Measurements from ENCODE around the gene IL20RB.
"Not testable (repeated sequence)": the region's sequence is repeated elsewhere in the genome, so short reads cannot be mapped to it uniquely, and the experiment has no call there.

IL20RB gene

GRCh38 chr3:136987398-136987980 lies 29.7 kb downstream of the IL20RB start:
- not testable (repeated sequence) for DNase-seq (ENCODE audit: low spot score)

DNA sequence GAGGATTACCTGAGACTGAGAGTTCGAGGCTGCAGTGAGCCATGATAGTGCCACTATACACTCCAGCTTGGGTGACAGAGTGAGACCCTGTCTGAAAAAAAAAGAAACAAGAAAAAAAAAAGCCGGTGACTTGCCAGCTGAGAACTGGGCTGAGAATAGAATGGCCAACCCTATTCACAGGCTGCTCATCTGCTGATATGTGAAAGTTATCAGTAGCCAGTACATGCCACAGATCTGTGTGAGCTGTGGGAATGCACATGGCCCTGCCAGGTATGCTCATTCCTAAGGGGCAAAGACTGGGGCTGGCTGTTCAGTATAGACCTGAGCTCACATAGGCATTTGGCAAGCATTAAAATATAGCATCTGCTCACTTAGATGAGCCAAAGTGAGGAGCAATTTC lies 30.9 kb downstream of the IL20RB start:
- no peak for DNase-seq (ENCODE audit: low spot score)

GRCh38 chr3:136989781-136990524 lies 32.2 kb downstream of the IL20RB start:
- no peak for DNase-seq (ENCODE audit: low spot score)

GRCh38 chr3:136990826-136991225 lies 33.0 kb downstream of the IL20RB start:
- DNase-seq (ENCODE audit: low spot score) = no peak

- no peak for DNase-seq (ENCODE audit: low spot score)
These were observed 34.3 kb downstream of the IL20RB start for GRCh38 chr3:136992115-136992514.

DNA sequence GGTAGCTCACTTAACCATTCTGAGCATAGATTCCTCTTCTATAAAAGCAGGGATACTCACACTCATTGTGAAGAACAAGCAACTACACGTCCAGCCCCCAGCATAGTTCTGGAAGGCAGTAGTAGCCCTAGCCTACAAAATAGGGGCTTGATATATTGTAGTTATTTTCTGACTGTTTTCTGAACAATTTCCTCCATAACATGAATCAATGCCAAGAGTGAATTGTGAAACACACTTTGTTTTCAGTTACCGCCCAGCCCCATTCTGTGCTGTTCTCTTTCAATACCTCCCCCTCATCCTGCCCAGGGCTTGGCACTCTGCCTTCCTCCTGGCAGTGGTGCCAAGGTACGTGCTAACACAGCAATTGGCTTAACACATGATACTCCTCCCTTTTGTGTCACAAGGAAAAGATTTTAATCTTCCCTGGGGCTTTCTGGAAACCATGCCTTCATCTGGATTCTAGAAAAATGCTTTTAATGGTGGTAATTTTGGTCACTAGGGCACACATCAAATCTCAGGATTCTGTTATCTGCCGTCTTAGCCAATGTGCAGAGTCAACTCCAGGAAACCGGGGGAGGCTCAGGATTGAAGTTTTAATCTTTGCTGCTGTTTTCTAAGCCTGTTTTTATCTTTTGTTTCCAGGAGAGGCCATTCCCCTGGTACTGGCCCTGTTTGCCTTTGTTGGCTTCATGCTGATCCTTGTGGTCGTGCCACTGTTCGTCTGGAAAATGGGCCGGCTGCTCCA lies 37.2 kb downstream of the IL20RB start:
- DNase-seq (ENCODE audit: low spot score) = no peak

DNA sequence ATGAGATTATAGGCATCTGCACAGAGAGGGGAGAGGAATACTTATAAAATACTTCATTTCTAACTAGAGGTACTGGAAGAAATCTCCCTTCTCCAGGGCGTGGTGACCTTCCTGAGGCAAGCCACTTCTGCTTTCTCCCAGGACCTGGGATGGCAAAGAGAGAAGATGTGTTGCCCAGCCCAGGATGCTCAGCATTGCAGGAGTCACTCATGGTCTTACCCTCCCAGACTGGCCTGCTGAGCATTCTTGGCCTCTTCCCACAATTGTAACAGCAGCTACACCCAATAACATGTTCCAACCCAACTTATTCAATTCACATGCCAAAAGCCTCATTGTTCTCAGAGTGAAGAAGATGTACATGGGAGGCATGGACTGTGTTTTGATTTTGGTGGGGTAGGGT lies 37.9 kb downstream of the IL20RB start:
- DNase-seq (ENCODE audit: low spot score) = no peak

- DNase-seq (ENCODE audit: low spot score) = no peak
These were observed 42.3 kb downstream of the IL20RB start for GRCh38 chr3:137000039-137000438.

GRCh38 chr3:137007376-137007775 lies 49.6 kb downstream of the IL20RB start:
- DNase-seq (ENCODE audit: low spot score) = not testable (repeated sequence)

DNA sequence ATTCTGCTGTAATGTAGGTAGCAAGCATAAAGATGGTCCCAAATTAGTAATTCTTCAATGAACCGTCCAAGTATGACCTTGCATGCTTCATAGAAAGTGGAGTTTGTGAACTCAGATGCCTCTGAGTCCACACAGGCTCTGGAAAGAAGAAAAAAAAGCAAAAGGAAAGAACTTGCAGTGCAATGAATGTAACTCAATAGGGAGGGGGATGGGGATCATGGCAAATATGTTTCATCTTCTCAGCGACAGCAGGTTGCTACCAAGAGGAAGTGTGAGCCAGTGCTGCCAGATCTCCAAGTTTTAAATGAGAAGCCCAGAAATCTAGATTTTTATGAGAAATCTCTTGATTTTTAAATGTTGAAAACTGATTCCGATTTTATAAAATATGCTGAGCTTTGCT lies 50.3 kb downstream of the IL20RB start:
- no peak for DNase-seq (ENCODE audit: low spot score)

- DNase-seq (ENCODE audit: low spot score) = no peak
These were observed 51.2 kb downstream of the IL20RB start for GRCh38 chr3:137008976-137009375.

DNA sequence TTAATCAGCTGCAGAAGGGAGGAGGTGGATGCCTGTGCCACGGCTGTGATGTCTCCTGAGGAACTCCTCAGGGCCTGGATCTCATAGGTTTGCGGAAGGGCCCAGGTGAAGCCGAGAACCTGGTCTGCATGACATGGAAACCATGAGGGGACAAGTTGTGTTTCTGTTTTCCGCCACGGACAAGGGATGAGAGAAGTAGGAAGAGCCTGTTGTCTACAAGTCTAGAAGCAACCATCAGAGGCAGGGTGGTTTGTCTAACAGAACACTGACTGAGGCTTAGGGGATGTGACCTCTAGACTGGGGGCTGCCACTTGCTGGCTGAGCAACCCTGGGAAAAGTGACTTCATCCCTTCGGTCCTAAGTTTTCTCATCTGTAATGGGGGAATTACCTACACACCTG lies 52.4 kb downstream of the IL20RB start:
- no peak for DNase-seq (ENCODE audit: low spot score)

GRCh38 chr3:137011153-137011552 lies 53.4 kb downstream of the IL20RB start:
- DNase-seq (ENCODE audit: low spot score) = no peak

GRCh38 chr3:137012097-137012501 lies 54.3 kb downstream of the IL20RB start:
- DNase-seq (ENCODE audit: low spot score) = no peak

DNA sequence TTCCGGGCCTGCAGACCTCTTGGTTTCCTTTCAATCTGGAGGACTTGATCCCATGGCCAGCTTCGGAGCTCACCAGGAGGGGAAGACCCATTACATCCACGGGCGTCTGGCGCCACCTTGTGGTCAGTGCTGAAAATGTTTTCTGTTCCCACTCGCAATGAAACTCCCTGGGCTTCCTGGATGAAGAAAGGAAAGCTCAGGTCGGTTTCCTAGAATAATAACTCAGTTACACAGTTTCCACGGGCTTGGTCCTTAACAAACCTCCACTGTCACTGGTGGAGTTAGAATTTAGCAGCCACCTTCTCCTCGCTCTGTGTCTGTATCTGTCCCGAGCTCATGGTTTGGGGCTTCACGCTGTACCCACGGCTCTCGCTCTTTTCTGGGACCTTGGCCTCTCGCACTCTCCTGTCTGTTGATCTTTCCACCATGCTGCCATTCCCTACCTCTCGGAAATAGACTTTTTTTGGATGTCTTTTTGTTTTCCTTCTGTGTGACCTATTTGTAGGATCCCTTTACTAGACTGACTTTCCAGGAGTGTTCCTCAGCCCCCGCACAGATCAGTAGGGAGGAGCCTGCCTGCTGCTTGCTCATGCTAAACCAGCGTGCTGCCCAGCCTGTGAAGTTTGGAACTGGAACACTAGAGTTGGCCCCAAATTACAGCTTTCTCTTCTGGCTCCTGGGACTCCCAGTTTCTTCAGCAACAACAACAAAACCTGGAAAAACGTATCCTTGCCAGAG lies 56.3 kb downstream of the IL20RB start:
- DNase-seq (ENCODE audit: low spot score) = peak; percentile 82

GRCh38 chr3:137017316-137017715 lies 59.5 kb downstream of the IL20RB start:
- DNase-seq (ENCODE audit: low spot score) = not testable (repeated sequence)

DNA sequence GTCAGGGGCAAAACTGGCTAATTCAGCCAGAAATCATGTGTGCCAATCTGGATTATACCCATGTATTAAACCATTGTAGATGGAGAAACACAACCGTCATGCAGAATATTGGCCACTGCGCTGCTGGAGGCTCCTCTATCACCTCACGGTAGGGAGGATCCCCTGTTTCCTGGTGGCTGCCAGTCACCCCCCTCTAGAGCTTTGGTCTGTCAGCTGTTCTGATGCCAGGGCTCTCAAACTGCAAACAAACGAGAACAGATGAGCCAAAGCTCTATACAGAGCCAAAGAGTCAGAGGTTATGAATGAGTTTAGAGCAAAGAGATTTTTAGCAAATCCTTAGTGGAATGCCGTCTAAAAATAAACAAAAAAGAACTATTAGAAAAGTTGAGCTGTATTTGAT lies 62.5 kb downstream of the IL20RB start:
- DNase-seq (ENCODE audit: low spot score) = no peak

DNA sequence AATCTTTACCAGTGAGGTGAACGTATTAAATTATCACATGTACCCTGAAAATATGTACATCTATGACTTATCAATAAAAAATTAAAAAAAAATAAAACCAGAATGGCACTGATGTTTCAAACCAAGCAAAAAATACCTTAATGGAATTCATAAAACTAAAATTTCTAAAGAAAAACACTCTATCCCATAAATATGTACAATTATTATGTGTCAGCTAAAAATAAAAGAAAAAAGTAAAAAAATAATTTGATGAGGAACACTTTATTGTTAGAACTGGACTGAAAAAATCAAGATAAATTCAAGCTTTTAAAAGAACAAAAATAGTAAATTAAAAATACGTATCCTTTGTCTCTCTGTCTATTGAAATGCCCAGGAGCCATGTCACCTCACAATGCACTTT lies 63.1 kb downstream of the IL20RB start:
- no peak for DNase-seq (ENCODE audit: low spot score)

- DNase-seq (ENCODE audit: low spot score) = no peak
These were observed 66.6 kb downstream of the IL20RB start for GRCh38 chr3:137024348-137024747.

DNA sequence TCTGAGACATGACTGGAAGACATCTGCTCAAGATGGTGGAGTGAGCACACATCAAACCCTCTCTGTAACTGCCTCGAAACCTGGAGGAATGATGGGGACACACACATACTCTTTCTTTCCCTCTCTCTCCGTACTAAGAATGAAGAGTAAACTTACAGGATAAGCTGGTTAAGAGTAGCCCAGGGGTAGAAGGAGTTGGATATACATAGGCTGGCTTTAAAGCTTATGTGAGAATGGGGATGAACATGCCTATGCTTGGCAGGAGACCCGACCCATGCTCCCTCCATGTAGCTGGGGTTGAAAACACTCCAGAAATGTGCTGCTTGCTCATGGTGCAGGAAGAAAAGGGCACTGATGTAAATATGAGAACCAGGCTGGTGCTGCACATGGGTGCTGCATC lies 68.9 kb downstream of the IL20RB start:
- DNase-seq (ENCODE audit: low spot score) = no peak

GRCh38 chr3:137032465-137033120 lies 74.8 kb downstream of the IL20RB start:
- peak; percentile 76 for DNase-seq (ENCODE audit: low spot score)

DNA sequence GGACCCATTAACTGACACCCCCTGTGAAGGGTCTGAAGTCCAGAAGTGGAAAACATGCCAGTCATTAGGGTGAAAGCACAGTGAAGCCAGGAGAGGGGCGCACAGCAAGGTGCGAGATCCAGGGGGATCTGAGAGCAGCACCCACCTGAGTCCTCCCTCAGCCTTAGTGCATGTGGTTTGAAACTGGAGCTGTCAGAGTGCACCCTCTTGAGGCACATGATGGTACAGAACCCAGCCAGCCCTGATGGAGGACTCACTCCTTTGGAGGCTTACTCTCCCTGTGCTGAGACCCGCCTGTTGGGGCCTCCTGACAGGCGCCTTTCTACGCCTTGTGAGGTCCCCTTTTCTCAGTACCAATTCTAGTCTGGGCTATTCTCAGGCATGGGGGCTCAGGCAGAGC lies 77.8 kb downstream of the IL20RB start:
- peak; percentile 8 for DNase-seq (ENCODE audit: low spot score)
